Measurements from ENCODE around the gene MYH7. TPM values are rescaled to one million over a fixed set of nuclear protein-coding genes. Genes with fewer than 3 reads are reported as not detected.
"Not testable (repeated sequence)": the region's sequence is repeated elsewhere in the genome, so short reads cannot be mapped to it uniquely, and the experiment has no call there.

MYH7 gene
- total RNA-seq, 1 experiment from 2014 or later: not detected

GRCh38 chr14:23387916-23388882, 47.3 kb downstream of the MYH7 start:
- DNase-seq (ENCODE audit: low read depth): no peak

GRCh38 chr14:23386999-23387398, 48.5 kb downstream of the MYH7 start:
- no peak for DNase-seq (ENCODE audit: low read depth)

DNA sequence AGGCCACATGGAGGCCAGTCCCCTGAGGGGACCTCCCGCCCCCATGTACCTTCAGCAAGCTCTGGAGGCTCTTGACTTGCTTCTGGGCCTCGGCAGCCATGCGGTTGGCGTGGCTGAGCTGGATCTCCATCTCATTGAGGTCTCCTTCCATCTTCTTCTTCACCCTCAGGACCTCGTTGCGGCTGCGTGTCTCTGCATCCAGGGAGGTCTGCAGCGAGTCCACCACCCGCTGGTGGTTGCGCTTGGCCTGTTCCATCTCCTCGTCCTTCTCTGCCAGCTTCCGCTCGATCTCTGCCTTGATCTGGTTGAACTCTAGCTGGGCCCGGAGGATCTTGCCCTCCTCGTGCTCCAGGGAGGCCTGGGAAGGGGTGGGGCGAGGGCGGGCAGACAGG, 49.2 kb downstream of the MYH7 start:
- not testable (repeated sequence) for DNase-seq (ENCODE audit: low read depth)

GRCh38 chr14:23385642-23386265, 49.7 kb downstream of the MYH7 start:
- DNase-seq (ENCODE audit: low read depth): no peak

GRCh38 chr14:23385244-23385641, 50.2 kb downstream of the MYH7 start:
- no peak for DNase-seq (ENCODE audit: low read depth)

DNA sequence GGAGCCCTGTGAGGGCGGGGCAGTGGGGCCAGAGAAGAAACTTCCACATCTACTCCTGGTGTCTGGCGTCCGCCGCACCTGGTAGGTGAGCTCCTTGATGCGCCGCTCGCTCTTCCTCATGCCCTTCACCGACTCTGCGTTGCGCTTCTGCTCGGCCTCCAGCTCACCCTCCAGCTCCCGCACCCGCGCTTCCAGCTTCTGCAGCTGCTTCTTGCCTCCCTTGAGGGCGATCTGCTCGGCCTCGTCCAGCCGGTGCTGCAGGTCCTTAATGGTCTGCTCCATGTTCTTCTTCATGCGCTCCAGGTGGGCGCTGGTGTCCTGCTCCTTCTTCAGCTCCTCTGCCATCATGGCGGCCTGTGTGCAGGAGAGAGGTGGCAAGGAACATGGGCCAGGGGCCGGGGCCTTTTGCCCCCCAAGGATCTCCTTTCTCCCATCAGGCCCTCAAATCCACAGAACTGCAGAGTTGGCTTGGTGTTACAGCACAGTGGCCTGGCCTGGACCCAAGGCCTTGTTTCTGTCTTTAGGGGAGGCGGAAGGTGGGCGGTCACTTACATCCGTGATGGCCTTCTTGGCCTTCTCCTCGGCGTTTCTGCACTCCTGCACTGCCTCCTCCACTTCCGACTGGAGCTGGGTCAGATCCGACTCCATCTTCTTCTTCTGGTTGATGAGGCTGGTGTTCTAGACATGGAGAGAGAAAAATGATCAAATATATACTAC, 50.9 kb downstream of the MYH7 start:
- no peak for DNase-seq (ENCODE audit: low read depth)

GRCh38 chr14:23382731-23383440, 52.6 kb downstream of the MYH7 start:
- no peak for DNase-seq (ENCODE audit: low read depth)

DNA sequence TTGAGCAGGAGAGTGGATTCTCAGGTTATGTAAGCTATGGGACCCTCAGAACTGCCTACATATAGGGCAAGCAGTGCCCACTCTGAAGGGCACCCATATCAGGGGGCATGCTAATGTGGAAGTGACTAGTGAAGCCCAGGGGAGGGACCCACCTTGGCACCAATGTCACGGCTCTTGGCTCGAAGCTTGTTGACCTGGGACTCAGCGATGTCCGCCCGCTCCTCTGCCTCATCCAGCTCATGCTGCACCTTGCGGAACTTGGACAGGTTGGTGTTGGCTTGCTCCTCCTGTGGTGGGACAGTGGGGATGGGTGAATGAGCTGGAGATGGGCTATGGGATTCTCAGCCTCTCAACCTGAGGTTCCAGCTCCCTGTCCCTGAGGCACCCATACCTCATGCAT, 53.2 kb downstream of the MYH7 start:
- no peak for DNase-seq (ENCODE audit: low read depth)

GRCh38 chr14:23381871-23382270, 53.6 kb downstream of the MYH7 start:
- no peak for DNase-seq (ENCODE audit: low read depth)

GRCh38 chr14:23380976-23381375, 54.5 kb downstream of the MYH7 start:
- DNase-seq (ENCODE audit: low read depth): no peak

DNA sequence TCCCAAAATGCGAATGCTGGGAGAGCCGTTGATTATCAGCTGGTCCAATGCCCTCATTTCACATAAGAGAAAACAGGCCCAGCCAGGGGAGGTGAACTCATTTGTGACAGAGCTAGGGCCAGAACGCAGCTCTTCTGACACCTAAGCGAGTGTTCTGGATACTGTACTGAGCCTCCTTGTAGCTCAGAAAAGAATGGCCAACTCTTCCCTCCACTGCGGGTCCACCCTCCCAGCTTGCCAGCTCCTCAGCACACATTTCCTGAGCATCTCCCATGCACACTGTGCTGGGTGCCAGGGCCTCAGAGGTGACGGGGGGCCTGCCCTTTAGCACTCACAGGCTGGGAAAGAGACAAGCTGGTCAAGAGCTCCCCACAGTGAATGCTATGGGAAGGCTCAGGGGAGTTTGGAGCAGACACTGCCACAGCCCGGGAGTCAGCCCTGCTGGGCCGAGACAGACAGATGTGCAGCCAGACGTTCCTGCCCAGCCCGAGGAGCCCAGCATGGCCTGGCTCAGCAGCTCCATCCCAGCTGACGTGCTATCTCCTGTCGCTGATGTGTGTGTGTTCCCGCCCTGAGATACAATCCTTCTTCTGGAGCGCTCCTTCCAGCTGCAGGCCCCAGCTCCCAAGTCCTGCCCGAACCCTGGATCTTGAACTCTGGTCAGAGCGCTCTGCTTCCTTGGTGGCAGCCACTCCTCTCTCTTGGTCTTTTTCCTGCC, 55.1 kb downstream of the MYH7 start:
- no peak for DNase-seq (ENCODE audit: low read depth)

DNA sequence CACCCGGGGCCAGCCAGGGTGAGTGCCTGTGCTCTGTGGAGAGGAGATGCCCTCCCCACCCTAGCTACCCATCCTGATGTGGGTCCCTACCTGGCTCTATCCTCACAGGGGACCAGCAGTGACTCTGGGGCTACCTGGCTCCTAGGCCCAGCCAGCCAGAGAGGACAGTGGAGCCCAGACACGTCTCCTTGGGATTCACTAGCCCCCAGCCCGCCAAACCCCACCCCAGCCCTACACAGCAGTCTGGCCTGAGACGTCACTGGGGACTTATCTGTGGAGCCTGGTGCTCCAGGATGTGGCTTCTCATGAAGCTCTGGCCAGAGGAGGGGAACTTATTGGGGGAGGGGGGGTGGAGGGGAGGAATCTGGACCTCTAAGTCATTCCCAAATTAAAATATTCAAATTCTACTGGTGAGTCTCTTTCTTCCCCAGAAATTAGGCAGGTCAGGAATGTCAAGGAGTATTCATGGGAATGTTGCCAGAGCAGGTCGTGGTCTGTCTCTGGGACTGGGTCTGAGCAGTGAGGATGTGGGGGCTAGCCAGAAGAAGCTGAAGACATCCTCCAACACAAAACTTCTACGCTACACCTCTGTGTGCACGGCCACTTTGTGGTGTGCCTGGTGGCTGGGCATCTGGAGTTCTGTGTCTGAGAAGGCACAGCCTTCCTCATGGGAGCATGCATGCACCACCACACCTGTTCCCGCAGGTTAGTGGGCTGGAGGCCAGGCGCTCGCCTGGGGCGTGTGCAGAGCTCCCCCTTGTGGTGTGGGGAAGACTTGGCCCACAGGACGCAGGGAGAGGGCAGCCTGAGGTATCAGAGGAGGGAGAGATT, 55.9 kb downstream of the MYH7 start:
- DNase-seq (ENCODE audit: low read depth): peak; percentile 25

DNA sequence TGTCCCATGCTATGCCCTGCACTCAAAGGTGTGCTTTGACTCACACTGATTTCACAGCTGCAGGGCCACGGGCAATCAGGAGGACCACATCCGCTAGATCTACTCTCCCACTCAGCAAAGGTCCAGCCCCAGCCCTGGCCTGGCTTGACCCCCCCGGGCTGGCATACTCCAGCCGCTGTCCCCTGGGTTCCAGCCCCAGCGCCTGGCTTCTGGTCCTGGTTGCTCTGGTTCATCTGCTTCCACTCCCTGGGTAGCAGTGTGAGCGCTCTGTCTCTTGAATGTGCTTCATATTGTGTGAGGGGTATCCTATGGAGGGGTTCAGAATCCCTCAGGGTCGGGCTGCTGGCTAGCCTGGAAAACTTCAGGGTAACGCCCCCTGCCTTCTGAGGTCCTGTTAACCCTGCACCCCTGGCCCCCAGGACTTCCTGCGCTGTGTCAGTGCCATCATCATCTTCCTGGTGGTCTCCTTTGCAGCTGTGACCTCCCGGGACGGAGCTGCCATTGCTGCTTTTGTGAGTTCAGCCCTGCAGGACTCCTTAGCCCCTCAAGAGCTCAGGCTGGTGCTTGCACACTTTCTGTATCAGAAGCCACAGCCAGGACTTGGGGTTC, 56.7 kb downstream of the MYH7 start:
- DNase-seq (ENCODE audit: low read depth): no peak

GRCh38 chr14:23377573-23378563, 57.6 kb downstream of the MYH7 start:
- no peak for DNase-seq (ENCODE audit: low read depth)

GRCh38 chr14:23377198-23377550, 58.3 kb downstream of the MYH7 start:
- DNase-seq (ENCODE audit: low read depth): no peak

DNA sequence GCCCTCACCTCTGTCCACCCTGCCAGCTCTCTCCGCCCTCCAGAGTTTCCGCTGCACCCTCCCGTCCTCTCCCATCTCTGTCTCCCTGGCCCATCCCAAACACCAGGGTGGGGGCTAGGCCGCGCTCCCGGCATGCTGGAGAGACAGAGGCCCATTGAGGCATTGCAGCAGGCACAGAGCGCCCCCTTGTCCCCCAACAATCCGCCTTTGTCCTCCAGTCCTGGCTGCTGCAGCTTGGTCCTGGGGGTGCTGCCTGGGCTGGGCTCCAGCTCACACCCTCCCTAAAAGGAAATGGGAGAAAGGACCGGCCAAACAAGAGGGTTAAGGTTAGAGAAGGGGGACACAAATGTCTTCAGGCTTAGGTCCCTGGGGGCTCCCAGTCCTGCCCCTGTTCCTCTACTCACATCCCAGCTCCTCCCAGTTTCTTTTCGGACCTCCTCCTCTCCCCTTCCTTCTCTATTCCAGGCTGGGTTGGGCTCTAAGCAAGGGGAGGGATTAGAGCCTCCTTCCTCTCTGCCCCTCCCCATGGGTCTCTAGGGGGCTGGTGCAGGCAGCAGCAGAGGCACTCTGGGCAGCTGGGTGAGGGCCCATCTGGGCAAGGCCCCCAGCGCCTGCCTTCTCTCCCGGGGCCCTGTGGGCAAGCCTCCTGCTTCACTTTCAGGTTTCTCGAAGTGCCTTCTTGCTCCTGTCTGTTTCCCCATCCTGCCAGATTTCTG, 58.8 kb downstream of the MYH7 start, which contains the start of gene CMTM5:
Gene CMTM5, plus strand, starts transcription at position 565 of the 716 bp plus-strand sequence. CDS start 206 bp downstream, outside the sequence.
- no peak for DNase-seq (ENCODE audit: low read depth)

DNA sequence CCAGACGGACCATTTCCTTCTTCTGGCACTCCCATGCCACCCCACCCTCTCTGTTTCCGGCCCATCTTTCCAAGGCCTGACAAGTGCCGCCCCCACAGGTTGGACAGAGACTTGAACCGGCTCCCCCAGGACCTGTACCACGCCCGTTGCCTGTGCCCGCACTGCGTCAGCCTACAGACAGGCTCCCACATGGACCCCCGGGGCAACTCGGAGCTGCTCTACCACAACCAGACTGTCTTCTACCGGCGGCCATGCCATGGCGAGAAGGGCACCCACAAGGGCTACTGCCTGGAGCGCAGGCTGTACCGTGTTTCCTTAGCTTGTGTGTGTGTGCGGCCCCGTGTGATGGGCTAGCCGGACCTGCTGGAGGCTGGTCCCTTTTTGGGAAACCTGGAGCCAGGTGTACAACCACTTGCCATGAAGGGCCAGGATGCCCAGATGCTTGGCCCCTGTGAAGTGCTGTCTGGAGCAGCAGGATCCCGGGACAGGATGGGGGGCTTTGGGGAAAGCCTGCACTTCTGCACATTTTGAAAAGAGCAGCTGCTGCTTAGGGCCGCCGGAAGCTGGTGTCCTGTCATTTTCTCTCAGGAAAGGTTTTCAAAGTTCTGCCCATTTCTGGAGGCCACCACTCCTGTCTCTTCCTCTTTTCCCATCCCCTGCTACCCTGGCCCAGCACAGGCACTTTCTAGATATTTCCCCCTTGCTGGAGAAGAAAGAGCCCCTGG, 59.8 kb downstream of the MYH7 start:
- no peak for DNase-seq (ENCODE audit: low read depth)
